Lung (tissue), 12 donors: ENCODE results near the gene RAB8B. TPM values are rescaled to one million over a fixed set of nuclear protein-coding genes. Genes with fewer than 3 reads are reported as not detected.

Experiments
- ATAC-seq: fragments of 200-7000 bp; cut with Tn5 transposase; one replicate; pipeline ENCODE4 v1.9.1; 2020; ENCODE audit warnings: moderate number of reproducible peaks; ENCODE audit not compliant: insufficient read depth, low FRiP score
- DNase-seq, 3 donors: peaks; one replicate each; pipeline ENCODE4 v3.0.0-alpha.2; 2013 to 2017
- H3K27ac ChIP-seq, 2 donors: one replicate each; pipeline ENCODE4 v1.5.1; 2013; ENCODE audit warnings: mild to moderate bottlenecking in 2 of 2, moderate library complexity in 2 of 2, control low read depth in 1 of 2, inconsistent platforms in 1 of 2, low read depth in 1 of 2, low read length in 1 of 2
- H3K27me3 ChIP-seq, 3 donors: one replicate each; pipeline ENCODE4 v1.5.1; 2013; ENCODE audit warnings: low read length in 2 of 3; ENCODE audit not compliant: control insufficient read depth in 3 of 3, insufficient read depth in 3 of 3
- H3K36me3 ChIP-seq, 4 donors: one replicate each; pipeline ENCODE4 v1.5.1; 2013; ENCODE audit warnings: low read length in 4 of 4, mild to moderate bottlenecking in 1 of 4, moderate library complexity in 1 of 4; ENCODE audit not compliant: control insufficient read depth in 4 of 4, insufficient read depth in 4 of 4
- H3K4me1 ChIP-seq, 5 donors: one replicate each; pipeline ENCODE4 v1.5.1; 2013; ENCODE audit warnings: low read length in 5 of 5, mild to moderate bottlenecking in 2 of 5, moderate library complexity in 1 of 5; ENCODE audit not compliant: control insufficient read depth in 5 of 5, insufficient read depth in 5 of 5
- H3K4me3 ChIP-seq: one replicate; pipeline ENCODE4 v1.5.1; 2013; ENCODE audit warnings: mild to moderate bottlenecking, control low read depth, moderate library complexity
- H3K9ac ChIP-seq, 2 donors: one replicate each; pipeline ENCODE4 v1.5.1; 2013; ENCODE audit warnings: low read length in 2 of 2, control low read depth in 1 of 2; ENCODE audit not compliant: insufficient read depth in 1 of 2
- H3K9me3 ChIP-seq, 4 donors: one replicate each; pipeline ENCODE4 v1.5.1; 2013; ENCODE audit warnings: low read length in 3 of 4, mild to moderate bottlenecking in 1 of 4, moderate library complexity in 1 of 4; ENCODE audit not compliant: control insufficient read depth in 4 of 4, insufficient read depth in 3 of 4
- CTCF ChIP-seq: IDR thresholded peaks from 2 replicates; pipeline ENCODE4 v1.5.1; 2012; ENCODE audit warnings: mild to moderate bottlenecking; ENCODE audit errors: control extremely low read depth, extremely low read depth
- WGBS, 2 donors: extraction: QIAGEN DNeasy Blood & Tissue Kit; methylation state at CpG; one replicate each; pipeline ENCODE4 v1.1.7; 2013; 5-methylcytosine and 5-hydroxymethylcytosine counted together
- polyA plus RNA-seq, 2 donors: library from polyadenylated mRNA; stranded (reverse); fragments of 200-250 nt; gene quantifications; one replicate each; pipeline ENCODE4 v1.2.1, GENCODE V29; 2013
- total RNA-seq, 2 donors: library from RNA; depleted of rRNA in 1 of 2; stranded (reverse); fragments of >200 nt in 1 of 2; gene quantifications; one replicate each; pipeline ENCODE4 v1.2.1, GENCODE V29; 2014 to 2021
- donor health status: control.
- donor health status: control.
- donor health status: Bipolar disorder and iron deficiency.
- donor health status: healthy.
- donor health status: DM: yes; HTN: yes; CAD: no.

RAB8B gene
- total and polyA plus RNA-seq, 4 donors, result 10.0 to 88.9 (median 35.7) TPM

- no peak for DNase-seq
- 63 to 68% methylated on average over 2 of the region's 2 CpGs for WGBS, 2 donors
- no peak for TF ChIP-seq CTCF
These were observed 4.2 kb upstream of the RAB8B start for GRCh38 chr15:63185206-63185605.

GRCh38 chr15:63186065-63186464 is 3.3 kb upstream of the RAB8B start:
- ATAC-seq, result no peak
- DNase-seq, result no peak
- 60 to 74% methylated on average over 2 of the region's 2 CpGs for WGBS, 2 donors
- peaks cover 0 to 17% (median 4%) of the 10 kb centered on the region in 5 donors for H3K4me1 ChIP-seq
- TF ChIP-seq CTCF, result no peak
- H3K27me3 ChIP-seq, result no peaks in the 10 kb centered on the region
- no peak overlapping the region for H3K9ac ChIP-seq
- H3K27ac ChIP-seq, result no peak overlapping the region
- no peak overlapping the region for H3K4me3 ChIP-seq
- H3K9me3 ChIP-seq, result no peaks in the 10 kb centered on the region
- H3K36me3 ChIP-seq, result no peaks in the 10 kb centered on the region

More at GRCh38 chr15:63185206-63185605, 4.2 kb upstream of the RAB8B start:
- Histone ChIP-seq H3K4me1 (peaks cover 0 to 8% (median under 1%) of the 10 kb centered on the region in 5 donors), H3K9ac (no peak overlapping the region), H3K27me3 (no peaks in the 10 kb centered on the region), H3K36me3 (no peaks in the 10 kb centered on the region), H3K4me3 (no peak overlapping the region), H3K27ac (no peak overlapping the region), H3K9me3 (no peaks in the 10 kb centered on the region)
- ATAC-seq, result no peak

- no peaks in the 10 kb centered on the region for H3K9me3 ChIP-seq
- 82 to 88% methylated on average over 5 of the region's 5 CpGs for WGBS, 2 donors
- no peaks in the 10 kb centered on the region for H3K27me3 ChIP-seq
- H3K36me3 ChIP-seq, result peaks cover 0 to 3% (median 0%) of the 10 kb centered on the region in 4 donors
- no peak overlapping the region for H3K4me3 ChIP-seq
- ATAC-seq, result no peak
- no peak overlapping the region for H3K9ac ChIP-seq
- no peak for TF ChIP-seq CTCF
- H3K4me1 ChIP-seq, result peaks cover 0 to 27% (median 10%) of the 10 kb centered on the region in 5 donors
- DNase-seq, result no peak
- H3K27ac ChIP-seq, result no peak overlapping the region
These were observed 1.7 kb upstream of the RAB8B start for GRCh38 chr15:63187589-63188226.
